HG03159 (cell line): Measurements from ENCODE around the gene HSPB1.
"Not testable (repeated sequence)": the region's sequence is repeated elsewhere in the genome, so short reads cannot be mapped to it uniquely, and the experiment has no call there.

ENCODE experiments used
- ATAC-seq: cut with Tn5 transposase; IDR thresholded peaks from one replicate; pipeline ENCODE4 v1.9.1; 2021; ENCODE audit warnings: mild to moderate bottlenecking, moderate library complexity; ENCODE audit not compliant: unreplicated experiment

HSPB1 gene

DNA sequence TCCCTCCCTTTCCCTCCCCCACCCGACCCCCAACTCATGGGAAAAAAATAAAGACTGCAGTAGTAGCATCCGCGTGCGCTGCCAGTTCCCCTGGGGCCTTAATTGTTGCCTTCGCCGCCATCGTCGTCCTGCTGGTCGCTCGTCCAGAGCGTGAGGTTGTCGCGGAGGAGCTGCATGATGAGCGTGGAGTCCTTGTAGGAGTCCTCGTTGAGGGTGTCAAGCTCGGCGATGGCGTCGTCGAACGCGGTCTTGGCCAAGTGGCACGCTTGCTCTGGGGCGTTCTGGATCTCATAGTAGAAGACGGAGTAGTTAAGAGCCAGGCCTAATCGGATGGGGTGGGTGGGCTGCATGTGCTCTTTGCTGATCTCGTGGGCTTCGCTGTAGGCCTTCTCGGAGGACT, 27.0 kb downstream of the HSPB1 start:
- no peak for ATAC-seq

DNA sequence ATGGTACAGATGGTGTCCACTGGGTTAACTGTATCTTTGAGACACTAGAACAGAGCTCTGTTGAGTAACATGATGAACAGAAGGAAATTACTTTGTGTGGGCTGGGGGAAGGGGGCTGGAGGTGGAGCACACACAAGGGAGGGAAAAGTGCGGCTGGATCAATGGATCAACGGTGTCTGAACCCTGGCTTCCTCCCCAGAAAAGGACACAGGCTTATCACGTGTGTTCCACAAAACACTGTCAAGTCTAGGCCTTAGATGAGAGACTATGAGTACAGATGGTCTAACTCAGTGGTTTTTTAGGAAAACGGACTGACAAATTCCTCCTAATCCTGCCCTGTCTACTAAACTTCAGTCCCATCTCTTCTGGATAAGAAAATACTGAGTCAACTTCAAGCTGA, 27.8 kb downstream of the HSPB1 start:
- no peak for ATAC-seq

DNA sequence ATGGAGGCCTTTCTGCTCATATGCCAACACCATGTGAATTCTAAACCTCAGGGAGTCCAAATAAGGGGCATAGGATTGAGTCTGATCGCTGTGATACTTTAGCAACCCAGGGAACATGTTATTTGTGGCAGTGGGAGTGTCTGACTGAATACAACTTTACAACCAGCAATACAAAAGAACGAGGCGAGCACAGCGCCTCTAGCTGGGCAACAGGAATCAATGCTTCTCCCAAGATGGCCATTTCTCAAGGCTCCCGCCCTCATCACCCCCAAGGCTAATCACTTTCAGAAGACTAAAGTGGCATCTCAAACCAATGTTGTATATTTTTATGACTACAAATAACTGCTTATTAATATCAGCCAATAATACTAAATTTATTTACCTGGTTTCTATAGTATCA, 28.2 kb downstream of the HSPB1 start:
- no peak for ATAC-seq

DNA sequence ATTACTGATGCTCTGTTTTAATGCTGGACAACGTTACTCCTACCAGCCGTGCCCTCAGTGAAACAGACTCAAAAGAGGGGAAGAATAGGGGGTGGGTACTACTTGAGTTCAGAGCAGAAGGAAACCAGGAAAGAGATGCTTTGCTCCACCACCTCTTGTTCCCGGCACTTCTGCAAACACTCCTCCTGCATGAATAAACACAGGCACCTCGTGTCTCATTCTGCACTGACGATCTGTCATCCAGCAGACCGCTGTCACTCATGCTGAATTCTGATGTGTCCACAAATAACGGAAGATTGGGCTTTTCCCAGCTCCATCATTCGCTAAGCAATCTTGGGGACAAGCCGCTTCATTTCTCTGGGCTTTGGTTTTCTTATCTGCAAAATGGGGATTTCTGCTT, 29.6 kb downstream of the HSPB1 start:
- no peak for ATAC-seq

DNA sequence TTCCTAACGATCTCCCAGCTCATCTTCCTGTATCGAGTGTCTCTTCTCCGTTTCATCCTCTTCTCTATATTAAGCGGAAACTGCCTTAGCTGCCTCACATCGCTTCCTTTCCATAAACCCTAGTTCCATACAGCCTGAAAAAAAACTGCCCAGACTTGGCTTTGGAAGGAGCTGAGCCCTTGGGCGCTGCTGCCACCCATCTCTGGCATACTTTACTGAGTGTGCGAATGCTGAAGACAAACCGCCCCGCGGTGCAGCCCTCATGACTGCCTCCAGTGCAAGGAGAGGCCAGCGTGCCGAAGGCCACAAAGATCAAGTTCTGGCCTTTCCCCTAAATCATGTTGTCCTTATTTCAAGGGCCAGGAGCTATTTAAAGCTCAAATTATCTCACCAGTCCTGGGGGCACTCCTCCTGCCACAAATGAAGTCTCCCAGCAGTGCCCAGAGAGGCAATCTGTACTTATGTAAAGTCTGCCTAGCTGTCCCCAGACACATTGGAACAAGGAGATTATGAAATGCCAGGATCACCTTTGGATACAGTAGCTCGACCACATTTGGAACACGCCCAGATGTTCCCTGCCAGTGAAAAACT, 31.1 kb downstream of the HSPB1 start:
- no peak for ATAC-seq

DNA sequence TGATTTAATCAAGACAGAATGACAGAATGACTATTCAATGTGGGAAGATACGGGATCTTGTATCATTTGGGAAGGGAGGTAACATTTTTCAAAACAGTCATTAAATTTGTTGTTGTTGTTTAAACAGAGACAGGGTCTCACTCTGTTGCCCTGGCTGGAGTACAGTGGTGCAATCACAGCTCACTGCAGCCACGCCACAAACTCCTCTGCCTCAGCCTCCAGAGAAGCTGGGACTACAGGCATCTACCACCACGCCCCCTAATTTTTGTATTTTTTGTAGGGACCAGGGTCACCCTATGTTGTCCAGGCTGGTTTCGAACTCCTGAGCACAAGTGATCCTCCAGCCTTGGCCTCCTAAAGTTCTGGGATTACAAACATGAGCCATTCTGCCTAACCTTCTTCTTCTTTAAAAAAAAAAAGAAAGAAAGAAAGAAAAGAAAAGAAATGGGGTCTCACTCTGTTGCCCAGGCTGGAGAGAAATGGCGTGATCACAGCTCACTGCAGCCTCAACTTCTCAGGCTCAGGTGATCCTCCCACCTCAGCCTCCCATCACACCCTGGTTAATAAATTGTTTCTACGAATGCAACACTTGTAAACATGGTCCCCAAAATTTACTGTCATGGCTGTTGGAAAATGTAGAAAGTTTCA, 32.0 kb downstream of the HSPB1 start:
- no peak for ATAC-seq

DNA sequence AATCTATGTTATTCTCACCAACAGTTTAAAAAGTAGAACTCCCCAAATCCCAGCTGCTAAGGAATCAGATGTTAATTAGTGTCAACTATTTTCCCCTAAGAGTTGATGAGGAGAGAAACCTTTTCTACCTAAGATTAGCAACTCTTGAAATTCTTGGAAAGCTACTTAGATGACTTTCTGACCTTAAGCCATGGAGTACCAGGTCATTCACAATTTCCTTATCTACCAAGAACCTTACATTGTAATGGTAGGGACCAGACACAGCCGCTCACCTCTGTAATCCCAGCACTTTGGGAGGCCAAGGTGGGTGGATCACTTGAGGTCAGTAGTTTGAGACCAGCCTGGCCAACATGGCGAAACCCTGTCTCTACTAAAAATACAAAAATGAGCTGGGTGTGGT, 32.9 kb downstream of the HSPB1 start:
- not testable (repeated sequence) for ATAC-seq

DNA sequence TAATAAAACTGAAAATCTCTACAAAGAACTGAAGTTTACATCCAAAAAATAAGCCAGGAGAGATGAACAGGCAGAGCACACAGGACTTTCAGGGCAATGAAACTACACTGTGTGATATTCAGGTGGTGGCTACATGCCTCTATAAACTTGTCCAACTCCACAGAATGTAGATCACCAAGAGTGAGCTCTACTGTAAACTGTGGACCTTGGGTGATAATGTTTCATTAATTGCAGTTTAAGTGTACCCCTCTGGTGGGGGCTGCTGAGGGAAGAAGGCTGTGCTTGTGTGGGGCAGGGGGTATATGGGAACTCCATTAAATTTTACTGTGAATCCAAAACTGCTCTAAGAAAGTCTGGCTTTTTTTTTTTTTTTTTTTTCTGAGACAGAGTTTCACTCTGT, 33.6 kb downstream of the HSPB1 start:
- no peak for ATAC-seq

DNA sequence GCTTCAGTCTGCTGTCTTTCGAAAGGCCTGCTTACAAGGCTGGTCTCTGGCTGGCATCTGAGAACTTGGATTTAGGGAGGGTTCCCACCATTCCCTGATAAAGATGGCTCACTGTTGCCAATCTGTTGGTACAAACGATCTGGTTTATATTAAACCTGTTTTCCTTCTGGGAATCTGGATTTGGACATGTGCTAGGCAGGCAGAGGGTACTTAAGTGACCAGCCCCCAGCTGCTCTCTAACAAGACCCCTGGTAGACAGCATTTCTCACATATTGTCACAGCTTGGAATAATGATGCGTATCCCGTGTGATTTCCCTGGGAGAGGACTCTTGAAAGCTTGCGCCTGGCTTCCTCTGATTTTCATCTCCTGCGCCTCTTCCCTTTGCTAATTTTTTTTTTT, 34.7 kb downstream of the HSPB1 start:
- ATAC-seq, result no peak

DNA sequence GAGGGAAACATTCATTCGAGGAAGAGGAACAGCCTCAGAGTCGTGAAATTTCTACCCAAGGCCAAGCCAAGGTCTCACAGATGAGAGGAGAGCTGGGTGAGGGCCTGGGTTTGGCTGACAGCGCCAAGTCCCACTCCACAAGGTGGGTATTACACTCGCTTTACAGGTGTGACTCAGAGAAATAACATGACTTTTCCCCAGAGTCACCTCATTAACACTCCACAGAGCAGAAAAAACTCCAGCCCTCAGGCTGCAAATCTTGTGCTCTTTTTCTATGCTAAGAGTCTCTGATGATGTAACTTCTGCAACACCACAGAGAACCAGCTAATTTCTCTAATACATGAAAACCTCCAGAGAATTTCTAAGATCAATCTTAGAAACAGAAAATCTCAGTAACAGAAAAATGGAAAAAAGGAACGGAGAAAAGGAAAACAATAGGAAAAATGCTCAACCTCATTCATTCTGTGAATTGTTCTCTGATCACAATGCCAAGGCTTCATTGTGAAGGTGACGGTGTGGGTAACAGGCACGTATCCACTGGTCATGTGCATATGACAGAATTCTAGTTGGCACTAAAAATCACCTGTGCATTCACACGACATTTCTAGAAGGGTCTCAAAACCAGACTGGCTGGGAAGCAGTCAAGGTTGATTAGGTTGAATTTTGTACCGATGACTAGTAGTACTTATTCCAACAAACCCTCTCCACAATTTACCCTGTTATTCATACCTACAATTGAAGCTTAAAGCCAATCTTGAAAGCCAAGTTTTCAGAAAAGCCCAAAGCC, 36.0 kb downstream of the HSPB1 start:
- ATAC-seq, result no peak

DNA sequence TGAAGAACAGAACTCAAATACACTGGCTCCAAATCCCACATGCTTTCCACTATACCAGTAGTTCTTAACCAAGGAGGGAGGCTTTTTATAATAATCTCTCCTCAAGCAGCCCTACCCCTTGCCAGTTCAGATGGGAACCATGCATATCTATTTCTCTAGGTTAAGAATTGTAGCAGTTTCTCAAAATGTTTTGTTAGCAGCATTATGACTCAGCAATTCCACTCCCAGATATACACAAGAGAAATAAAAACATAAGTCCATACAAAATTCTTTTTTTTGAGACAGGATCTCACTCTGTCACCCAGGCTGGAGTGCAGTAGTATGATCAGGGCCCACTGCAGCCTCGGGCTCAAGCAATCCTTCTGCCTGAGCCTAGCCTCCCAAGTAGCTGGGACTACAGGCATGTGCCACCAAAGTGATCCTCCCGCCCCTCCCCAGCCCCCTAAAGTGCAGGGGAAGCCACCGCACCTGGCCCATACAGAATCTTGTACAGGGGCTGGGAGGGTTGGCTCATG, 38.2 kb downstream of the HSPB1 start:
- no peak for ATAC-seq

DNA sequence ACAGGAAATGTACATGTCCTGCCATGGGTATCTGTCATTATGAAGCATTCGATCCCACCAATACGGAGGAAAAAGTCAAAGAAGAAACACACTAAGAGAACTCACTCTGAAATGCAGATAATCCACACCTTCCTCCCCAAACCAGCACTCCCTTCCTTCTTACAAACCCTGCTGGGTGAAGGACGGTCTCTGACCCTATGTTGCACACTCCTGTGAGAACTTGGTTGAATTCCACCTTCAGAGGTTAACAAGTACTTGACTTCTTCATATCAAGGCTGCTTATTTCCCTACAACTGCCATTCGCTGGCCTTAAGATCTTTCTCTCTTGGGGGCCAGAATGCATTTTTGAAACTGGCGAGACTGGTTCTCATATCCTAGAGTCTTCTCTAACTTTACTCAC, 39.7 kb downstream of the HSPB1 start:
- ATAC-seq, result no peak

DNA sequence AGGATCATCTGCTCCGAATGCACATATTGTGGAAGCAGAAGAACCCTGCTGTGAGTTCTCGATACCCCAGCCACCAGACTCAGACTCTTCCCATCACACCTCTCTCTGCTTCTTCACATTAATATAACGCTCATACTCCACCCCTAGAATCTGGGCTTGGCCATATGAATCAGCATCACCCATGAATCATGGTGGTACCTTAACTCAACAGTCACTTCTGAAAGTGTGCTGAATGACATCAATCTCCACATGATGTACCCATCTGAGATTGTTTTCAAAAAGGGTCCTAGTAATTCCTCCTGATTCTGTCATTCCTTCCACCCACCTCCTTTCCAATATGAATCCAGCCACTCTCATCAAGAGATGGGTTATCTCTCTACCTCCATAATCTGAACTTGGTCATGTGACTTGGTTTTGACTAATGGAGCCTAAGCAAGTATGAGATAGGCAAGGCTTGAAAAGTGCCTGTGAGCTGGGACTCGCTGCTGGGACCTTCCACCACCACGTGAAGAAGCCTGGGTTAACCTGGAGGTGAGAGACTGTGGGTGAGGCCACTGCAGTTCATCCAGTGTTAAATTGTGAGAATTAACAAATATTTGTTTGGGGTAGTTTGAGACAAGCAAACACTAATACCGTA, 40.9 kb downstream of the HSPB1 start:
- ATAC-seq, result no peak

DNA sequence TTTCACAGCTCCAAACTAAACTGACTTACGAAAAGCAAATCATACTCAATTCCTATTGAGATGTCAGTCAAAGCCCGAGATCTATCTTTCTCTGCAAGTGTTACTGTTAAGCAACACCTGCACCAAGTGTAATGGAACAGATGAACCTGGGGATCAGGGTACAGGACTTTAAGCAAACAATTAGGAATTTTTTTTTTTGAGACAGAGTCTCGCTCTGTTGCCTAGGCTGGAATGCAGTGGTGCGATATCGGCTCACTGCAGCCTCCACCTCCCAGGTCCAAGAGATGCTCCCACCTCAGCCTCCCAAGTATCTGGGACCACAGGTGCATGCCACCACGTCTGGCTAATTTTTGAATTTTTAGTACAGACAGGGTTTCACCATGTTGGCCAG, 41.5 kb downstream of the HSPB1 start:
- no peak for ATAC-seq

DNA sequence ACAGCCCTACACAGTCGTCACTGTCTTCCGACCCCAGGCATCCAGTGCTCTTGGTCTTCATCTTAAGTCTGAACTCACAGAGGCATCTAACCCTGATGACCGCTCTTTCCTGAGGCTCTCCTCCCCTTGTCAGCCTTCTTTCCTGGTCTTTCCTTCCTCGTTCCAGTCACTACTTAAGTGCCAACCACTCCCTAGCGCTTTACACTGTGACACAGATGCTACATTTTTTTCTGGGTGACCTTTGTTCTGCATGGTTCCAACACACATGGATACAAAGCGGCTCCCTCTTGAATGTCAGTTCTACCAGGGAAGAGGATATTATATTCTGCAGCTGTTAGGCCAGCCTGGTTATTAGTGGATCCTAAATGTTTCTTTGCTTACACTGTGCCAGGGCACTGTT, 43.6 kb downstream of the HSPB1 start:
- no peak for ATAC-seq

DNA sequence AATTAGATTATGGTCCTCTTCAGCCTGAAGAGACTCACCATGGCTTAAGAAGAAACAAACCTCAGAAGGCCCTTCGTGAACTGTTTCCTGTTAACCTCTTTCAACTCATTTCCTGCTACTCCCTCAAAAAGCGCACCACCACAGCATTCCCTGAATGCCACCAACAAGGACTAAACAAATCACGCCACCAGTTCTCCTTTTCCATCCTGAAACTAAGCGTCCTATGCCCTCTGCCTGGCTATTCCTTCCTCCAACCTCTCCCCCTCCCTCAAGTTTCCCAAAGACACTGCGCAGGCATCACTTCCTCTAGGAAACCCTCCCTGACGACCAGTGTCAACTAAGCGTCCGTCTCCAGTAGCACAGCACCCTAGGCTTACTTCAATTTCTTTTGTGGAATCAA, 44.3 kb downstream of the HSPB1 start:
- no peak for ATAC-seq

DNA sequence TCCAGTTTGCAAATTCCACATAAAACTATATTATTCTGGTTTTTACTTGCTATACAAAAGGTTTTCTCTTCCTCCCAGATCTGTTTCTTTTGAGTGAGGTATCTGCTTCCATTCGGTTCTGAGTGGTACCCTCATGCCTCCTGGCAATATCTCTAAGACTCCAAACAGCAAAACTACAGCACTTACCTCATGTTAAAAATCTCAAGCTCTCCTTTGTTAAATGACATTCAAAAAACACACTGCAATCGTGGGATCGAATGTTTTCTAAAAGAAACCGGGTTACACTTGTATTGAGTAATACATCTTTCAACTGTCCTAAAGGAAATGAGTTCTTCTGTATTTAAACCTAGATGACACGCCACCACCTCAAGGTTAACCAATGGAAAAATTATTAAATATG, 45.2 kb downstream of the HSPB1 start:
- ATAC-seq, result no peak

DNA sequence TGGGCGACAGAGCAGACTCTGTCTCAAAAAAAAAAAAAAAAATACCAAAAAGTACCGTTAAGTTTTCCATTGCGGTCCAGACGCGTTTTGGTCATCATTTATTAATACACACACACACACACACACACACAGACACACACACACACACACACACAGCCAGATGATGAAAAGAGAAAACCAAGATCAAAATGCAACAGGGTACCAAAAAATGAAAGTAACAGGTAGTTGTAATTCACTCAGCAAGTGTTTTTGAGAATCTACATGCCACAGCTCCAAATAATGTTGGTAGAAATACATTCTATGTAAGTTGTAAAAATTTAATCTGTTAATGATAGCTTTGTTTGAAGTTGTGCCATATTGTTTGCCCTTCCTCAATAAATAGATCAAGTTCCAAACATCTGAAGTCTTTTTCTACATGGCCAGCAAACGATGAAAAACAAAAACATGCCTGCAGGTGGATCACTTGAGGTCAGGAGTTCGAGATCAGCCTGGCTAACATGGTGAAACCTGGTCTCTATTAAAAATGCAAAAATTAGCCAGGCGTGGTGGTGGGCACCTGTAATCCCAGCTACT, 46.9 kb downstream of the HSPB1 start:
- no peak for ATAC-seq

DNA sequence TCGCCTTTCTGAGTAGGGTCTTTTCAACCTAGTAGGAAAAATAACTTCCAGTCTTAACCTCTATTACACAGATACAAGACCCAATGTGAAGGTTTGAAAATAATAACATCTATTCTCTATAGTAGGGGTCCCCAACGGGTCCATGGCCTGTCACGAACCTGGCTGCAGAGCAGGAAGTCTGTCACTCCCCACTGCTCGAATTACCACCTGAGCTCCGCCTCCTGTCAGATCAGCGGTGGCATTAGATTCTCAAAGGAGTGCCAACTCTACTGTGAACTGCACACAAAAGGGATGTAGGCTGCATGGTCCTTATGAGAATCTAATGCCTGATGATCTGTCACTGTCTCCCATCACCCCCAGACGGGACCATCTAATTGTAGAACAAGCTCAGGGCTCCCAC, 48.9 kb downstream of the HSPB1 start:
- no peak for ATAC-seq

DNA sequence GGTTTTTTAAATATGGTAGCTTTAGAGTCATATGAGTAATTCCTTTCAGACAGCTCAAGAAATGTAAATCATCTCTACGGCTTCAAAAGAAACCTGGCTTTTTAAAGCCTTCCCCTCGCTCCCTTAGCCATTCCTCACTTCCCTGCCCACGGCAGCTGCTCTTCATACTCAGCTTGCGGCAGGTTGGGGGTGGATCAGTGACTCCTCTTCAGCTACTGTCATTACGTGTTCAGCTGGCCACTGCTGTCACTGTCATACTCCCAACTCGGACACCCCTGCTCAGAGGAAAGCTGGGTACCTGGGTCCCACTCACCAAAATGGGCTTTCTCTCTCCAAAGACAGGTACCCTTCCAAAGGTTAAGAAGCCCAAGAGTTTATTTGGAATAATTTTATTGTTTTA, 49.7 kb downstream of the HSPB1 start:
- ATAC-seq, result no peak

DNA sequence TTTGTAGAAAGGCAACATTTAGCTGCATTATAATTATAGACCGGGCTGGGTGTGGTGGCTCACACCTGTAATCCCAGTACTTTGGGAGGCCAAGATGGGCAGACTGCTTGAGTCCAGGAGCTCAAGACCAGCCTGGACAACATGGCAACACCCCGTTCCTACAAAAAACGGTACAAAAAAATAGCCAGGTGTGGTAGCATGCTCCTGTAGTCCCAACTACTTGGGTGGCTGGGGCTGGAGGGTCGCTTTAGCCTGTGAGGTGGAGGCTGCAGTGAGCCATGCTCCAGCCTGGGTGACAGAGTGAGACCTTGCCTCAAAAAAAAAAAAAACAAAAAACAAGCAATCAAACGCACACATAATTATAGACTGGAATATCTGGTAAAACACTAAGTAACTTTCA, 51.3 kb downstream of the HSPB1 start:
- ATAC-seq, result no peak
